ENCODE data around the gene ZAP70. TPM values are rescaled to one million over a fixed set of nuclear protein-coding genes. Genes with fewer than 3 reads are reported as not detected.

ZAP70 gene
- total and polyA plus RNA-seq, 8 donors, result 1.4 to 8.3 (median 2.2) TPM

DNA sequence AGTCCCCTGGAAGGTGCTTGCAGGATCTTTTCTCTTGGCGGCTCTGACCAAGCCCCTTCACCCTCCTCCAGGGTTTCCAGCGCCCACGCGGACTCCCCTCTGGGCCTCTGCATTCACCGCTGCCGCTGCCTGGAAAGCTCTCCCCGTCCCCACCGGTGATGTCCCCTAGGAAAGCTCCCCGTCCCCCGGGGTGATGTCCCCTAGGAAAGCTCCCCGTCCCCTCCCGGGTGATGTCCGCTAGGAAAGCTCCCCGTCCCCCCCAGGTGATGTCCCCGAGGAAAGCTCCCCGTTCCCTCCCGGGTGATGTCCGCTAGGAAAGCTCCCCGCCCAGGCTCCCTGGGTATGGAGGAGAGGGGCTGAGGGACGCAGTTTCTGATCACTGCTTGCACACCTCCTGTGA, 27.9 kb downstream of the ZAP70 start:
- no peak overlapping the region for H3K27ac ChIP-seq
- H3K27me3 ChIP-seq, result peaks cover 0 to 6% of the 10 kb centered on the region in 2 donors
- H3K4me1 ChIP-seq, result no peaks in the 10 kb centered on the region
- no peak overlapping the region for H3K4me3 ChIP-seq
- H3K9me3 ChIP-seq, result no peaks in the 10 kb centered on the region
- peak in 1 of 4 donors; percentile 30 for DNase-seq
- no peak for ATAC-seq
- TF ChIP-seq, protein P1, sequence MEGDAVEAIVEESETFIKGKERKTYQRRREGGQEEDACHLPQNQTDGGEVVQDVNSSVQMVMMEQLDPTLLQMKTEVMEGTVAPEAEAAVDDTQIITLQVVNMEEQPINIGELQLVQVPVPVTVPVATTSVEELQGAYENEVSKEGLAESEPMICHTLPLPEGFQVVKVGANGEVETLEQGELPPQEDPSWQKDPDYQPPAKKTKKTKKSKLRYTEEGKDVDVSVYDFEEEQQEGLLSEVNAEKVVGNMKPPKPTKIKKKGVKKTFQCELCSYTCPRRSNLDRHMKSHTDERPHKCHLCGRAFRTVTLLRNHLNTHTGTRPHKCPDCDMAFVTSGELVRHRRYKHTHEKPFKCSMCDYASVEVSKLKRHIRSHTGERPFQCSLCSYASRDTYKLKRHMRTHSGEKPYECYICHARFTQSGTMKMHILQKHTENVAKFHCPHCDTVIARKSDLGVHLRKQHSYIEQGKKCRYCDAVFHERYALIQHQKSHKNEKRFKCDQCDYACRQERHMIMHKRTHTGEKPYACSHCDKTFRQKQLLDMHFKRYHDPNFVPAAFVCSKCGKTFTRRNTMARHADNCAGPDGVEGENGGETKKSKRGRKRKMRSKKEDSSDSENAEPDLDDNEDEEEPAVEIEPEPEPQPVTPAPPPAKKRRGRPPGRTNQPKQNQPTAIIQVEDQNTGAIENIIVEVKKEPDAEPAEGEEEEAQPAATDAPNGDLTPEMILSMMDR (IDR thresholded peaks at IDR 0.05), result no peak
- peaks cover 0 to 9% of the 10 kb centered on the region in 2 donors for H3K36me3 ChIP-seq
- intact Hi-C loops (cut with DNase I), result no loop called here

DNA sequence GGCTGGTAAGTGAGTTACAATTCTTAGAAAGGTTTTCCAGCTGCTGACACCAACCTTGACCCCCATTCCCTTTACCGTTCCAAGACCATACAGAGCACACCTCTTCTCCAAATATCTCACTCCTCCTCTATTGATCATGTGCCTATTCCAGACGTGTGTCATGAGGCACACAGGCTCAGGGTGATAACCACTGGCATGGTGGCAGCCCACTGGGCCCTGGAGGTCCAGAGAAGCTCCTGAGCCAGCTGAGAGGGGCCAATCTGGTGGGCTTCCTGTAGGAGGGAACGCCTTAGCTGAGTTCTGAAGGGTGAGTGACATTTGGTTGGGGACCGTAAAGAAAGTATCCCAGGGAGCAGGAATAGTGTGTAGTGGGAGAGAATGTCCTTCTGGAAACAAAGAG, 28.3 kb downstream of the ZAP70 start:
- intact Hi-C loops (cut with DNase I), result no loop called here
- H3K36me3 ChIP-seq, result peaks cover 0 to 9% of the 10 kb centered on the region in 2 donors
- ATAC-seq (no peak), DNase-seq (peak in 1 of 4 donors; percentile 4)
- peaks cover 0 to 6% of the 10 kb centered on the region in 2 donors for H3K27me3 ChIP-seq
- TF ChIP-seq, protein P1 (IDR thresholded peaks at IDR 0.05), result no peak
- H3K4me3 ChIP-seq, result no peak overlapping the region
- no peak overlapping the region for H3K27ac ChIP-seq
- H3K4me1 ChIP-seq, result no peaks in the 10 kb centered on the region
- H3K9me3 ChIP-seq, result no peaks in the 10 kb centered on the region

DNA sequence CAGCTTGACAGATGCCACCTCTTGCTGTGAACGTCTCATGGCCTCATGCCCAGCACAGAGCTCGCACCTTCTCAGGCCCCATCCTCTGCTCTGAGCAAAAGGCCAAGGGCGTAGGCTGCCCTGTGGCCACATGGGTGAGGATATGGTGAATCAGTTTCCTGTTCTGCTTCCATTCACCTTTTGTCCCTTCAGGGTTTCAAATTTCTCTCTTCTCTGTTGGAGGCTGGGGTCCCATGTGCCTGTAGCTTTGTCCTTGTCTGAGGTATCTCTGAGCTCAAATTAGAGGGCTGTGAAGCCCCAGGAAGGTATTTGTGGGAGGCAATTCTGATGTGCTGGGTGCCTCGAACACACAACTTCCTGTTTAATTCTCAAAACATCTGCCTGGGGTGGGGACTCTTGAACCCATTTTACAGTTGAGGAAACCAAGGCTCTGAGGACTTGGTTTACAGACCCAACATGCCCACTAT, 29.0 kb downstream of the ZAP70 start:
- ATAC-seq (no peak), DNase-seq (peak in 1 of 4 donors; percentile 24)
- intact Hi-C loops (cut with DNase I), result no loop called here
- Histone ChIP-seq H3K4me3 (no peak overlapping the region), H3K27ac (no peak overlapping the region), H3K9me3 (no peaks in the 10 kb centered on the region), H3K4me1 (no peaks in the 10 kb centered on the region), H3K27me3 (peaks cover 0 to 6% of the 10 kb centered on the region in 2 donors), H3K36me3 (peaks cover 0 to 9% of the 10 kb centered on the region in 2 donors)
- TF ChIP-seq, protein P1 (IDR thresholded peaks at IDR 0.05), result no peak

DNA sequence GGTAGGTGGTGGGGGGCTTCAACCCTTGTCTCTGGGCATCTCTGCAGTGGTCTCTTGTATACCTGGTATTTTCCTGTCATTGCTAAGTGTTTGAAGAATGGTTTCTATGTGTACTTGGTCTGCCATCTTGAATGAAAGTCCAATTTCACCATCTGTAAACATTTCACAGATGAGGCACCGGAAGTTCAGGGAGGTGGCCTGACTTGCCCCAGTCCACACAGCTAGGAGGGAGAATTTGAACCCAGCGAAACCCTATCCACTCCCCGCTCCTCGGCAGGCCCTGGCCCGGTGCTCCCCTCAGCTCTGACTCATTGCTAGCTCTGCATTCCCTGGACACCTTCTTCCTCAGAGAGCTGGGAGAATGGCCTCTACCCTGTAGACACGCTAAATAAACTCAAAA, 30.5 kb downstream of the ZAP70 start:
- DNase-seq (peak in 1 of 4 donors; percentile 3), ATAC-seq (no peak)
- intact Hi-C loops (cut with DNase I), result no loop called here
- Histone ChIP-seq H3K36me3 (peaks cover 0 to 9% of the 10 kb centered on the region in 2 donors), H3K4me3 (no peak overlapping the region), H3K27ac (no peak overlapping the region), H3K9me3 (no peaks in the 10 kb centered on the region), H3K4me1 (no peaks in the 10 kb centered on the region), H3K27me3 (peaks cover 0 to 6% of the 10 kb centered on the region in 2 donors)
- TF ChIP-seq, protein P1 (IDR thresholded peaks at IDR 0.05), result no peak

DNA sequence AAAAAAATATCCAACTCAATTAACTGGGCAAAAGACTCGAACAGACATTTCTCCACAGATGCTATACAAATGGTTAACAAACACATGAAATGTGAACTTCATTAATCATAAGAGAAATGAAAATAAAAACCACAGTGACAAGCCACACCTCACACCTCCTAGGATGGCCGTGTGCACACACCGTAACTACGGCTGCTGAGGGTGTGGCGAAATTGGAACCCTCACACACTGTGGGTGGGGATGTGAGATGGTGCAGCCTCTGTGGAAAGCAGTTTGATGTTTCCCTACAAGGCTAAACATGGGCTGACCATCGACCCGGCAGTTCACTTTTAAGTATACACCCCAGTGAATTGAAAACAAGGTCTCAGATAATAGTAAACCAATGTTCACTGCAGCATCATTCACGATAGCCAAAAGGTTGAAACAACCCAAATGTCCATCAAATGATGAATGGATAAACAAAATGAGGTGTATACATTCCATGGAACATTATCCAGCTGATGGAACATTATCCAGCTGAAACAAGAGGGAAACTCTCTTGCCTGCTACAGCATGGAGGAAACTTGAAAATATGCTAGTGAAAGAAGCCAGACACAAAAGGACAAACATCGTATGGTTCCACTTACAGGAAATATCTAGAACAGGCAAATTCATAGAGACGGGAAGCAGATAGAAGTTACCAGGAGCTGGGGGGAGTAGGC, 32.2 kb downstream of the ZAP70 start:
- no peak overlapping the region for H3K4me3 ChIP-seq
- no peaks in the 10 kb centered on the region for H3K27me3 ChIP-seq
- no peak overlapping the region for H3K27ac ChIP-seq
- no peaks in the 10 kb centered on the region for H3K4me1 ChIP-seq
- peaks cover 0 to 9% of the 10 kb centered on the region in 2 donors for H3K36me3 ChIP-seq
- ATAC-seq (no peak), DNase-seq (peak in 1 of 4 donors; percentile 24)
- TF ChIP-seq, protein P1 (IDR thresholded peaks at IDR 0.05), result no peak
- H3K9me3 ChIP-seq, result no peaks in the 10 kb centered on the region
- intact Hi-C loops (cut with DNase I), result no loop called here
